ENCODE data around the gene TTLL11.

Gene TTLL11

DNA sequence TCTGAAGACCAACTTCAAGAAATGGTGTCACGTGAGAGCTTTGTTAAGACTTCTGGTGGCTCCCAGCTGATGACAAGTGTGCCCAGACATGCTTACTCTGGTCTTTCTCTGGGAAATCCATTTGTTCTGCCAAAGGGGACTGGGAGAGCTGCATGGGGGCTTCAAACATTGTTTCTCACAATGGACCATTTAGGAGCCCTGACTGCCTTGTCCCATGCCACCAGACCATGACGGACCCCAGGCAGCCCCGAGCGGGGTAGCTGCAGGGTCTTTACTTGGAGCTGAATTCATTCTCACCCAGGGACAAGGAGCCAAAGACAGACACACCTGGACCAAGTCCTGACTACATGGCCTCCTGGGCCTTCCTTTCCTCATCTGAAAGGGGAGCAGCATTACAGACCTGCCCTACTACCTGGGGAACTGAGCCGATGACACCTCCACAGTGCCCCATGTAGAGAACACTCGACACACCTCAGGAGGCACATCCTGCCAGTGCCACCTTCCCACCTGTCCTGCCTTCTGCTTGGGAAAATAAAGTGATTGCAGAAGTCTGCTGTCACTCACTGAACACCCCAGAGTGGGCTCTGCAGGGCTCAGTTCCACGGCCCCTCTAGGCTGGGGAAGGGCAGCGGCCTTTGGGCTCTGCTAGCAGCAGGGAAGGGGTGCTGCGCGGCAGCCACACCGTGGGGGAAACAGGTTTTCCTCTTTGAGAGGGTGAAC, 272.7 kb downstream of the TTLL11 start:
- no peak for ATAC-seq
- TF ChIP-seq, protein P1, sequence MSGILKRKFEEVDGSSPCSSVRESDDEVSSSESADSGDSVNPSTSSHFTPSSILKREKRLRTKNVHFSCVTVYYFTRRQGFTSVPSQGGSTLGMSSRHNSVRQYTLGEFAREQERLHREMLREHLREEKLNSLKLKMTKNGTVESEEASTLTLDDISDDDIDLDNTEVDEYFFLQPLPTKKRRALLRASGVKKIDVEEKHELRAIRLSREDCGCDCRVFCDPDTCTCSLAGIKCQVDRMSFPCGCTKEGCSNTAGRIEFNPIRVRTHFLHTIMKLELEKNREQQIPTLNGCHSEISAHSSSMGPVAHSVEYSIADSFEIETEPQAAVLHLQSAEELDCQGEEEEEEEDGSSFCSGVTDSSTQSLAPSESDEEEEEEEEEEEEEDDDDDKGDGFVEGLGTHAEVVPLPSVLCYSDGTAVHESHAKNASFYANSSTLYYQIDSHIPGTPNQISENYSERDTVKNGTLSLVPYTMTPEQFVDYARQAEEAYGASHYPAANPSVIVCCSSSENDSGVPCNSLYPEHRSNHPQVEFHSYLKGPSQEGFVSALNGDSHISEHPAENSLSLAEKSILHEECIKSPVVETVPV (CRISPR knock-in tag; IDR thresholded peaks at IDR 0.05), result no peak
- TF ChIP-seq ZNF70 (CRISPR knock-in tag; IDR thresholded peaks at IDR 0.05), result no peak
- TF ChIP-seq PPARA (CRISPR knock-in tag; IDR thresholded peaks at IDR 0.05; ENCODE audit: borderline replicate concordance), result no peak
- TF ChIP-seq ISL1 (CRISPR knock-in tag; IDR thresholded peaks at IDR 0.05), result no peak

DNA sequence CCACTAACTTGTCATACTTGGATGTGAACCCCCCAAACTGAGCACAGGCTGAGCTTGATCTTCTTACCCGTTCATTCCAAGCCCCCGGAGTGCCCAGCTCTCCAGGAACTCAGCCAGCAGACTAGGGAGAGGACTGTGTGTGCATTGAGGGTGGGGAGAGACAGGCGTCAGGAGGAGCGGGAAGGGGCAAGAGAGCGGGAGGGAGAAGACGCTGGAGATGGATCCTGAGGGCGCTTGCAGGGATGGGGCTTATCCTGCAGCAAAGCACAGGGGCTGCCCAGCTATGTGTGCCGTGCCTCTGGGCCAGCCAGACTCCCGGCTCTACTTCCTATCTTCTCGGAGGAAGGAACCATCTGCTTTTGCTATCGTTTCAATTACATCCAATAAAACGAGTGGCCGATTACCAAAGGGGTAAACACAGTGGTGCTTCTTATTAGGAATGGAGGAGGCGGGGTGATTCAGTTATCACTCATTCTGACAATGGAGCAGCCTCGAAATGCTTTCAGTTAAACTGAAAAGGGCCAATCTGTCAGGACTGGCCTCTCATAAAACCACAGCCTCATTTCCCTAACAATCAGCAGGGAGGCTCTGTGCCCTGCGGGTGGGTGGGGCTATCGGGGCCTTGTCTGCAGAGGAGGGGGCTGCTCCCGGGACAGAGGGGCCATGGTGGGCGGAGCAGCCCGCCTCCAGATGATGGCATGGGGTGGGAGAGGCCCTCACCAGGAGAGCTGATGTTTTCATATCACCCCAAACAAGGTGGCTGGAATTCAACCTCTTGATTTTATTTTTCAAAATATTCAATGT, 273.5 kb downstream of the TTLL11 start:
- TF ChIP-seq SNAI2 (CRISPR knock-in tag; IDR thresholded peaks at IDR 0.05) (no peak), ZFP30 (CRISPR knock-in tag; IDR thresholded peaks at IDR 0.05) (no peak), OSR1 (CRISPR knock-in tag; IDR thresholded peaks at IDR 0.05) (no peak), ZNF565 (CRISPR knock-in tag; conservative IDR thresholded peaks at IDR 0.05; ENCODE audit: low read depth) (no peak), ZNF8 (CRISPR knock-in tag; IDR thresholded peaks at IDR 0.05) (no peak), BACH2 (CRISPR knock-in tag; IDR thresholded peaks at IDR 0.05; ENCODE audit: borderline replicate concordance) (no peak), PPARA (CRISPR knock-in tag; IDR thresholded peaks at IDR 0.05; ENCODE audit: borderline replicate concordance) (no peak), ZNF70 (CRISPR knock-in tag; IDR thresholded peaks at IDR 0.05) (no peak), ISL1 (CRISPR knock-in tag; IDR thresholded peaks at IDR 0.05) (no peak), TCF4 (CRISPR knock-in tag; IDR thresholded peaks at IDR 0.05; ENCODE audit: borderline replicate concordance) (peak; percentile 36; the same call in 1 of the 2 replicates), ESRRG (CRISPR knock-in tag; IDR thresholded peaks at IDR 0.05) (no peak)
- TF ChIP-seq, protein P2, sequence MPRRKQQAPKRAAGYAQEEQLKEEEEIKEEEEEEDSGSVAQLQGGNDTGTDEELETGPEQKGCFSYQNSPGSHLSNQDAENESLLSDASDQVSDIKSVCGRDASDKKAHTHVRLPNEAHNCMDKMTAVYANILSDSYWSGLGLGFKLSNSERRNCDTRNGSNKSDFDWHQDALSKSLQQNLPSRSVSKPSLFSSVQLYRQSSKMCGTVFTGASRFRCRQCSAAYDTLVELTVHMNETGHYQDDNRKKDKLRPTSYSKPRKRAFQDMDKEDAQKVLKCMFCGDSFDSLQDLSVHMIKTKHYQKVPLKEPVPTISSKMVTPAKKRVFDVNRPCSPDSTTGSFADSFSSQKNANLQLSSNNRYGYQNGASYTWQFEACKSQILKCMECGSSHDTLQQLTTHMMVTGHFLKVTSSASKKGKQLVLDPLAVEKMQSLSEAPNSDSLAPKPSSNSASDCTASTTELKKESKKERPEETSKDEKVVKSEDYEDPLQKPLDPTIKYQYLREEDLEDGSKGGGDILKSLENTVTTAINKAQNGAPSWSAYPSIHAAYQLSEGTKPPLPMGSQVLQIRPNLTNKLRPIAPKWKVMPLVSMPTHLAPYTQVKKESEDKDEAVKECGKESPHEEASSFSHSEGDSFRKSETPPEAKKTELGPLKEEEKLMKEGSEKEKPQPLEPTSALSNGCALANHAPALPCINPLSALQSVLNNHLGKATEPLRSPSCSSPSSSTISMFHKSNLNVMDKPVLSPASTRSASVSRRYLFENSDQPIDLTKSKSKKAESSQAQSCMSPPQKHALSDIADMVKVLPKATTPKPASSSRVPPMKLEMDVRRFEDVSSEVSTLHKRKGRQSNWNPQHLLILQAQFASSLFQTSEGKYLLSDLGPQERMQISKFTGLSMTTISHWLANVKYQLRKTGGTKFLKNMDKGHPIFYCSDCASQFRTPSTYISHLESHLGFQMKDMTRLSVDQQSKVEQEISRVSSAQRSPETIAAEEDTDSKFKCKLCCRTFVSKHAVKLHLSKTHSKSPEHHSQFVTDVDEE (CRISPR knock-in tag; IDR thresholded peaks at IDR 0.05), result peak; percentile 67; the same call in 1 of the 2 replicates
- TF ChIP-seq, protein P3, sequence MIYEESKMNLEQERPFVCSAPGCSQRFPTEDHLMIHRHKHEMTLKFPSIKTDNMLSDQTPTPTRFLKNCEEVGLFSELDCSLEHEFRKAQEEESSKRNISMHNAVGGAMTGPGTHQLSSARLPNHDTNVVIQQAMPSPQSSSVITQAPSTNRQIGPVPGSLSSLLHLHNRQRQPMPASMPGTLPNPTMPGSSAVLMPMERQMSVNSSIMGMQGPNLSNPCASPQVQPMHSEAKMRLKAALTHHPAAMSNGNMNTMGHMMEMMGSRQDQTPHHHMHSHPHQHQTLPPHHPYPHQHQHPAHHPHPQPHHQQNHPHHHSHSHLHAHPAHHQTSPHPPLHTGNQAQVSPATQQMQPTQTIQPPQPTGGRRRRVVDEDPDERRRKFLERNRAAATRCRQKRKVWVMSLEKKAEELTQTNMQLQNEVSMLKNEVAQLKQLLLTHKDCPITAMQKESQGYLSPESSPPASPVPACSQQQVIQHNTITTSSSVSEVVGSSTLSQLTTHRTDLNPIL (CRISPR knock-in tag; IDR thresholded peaks at IDR 0.05; ENCODE audit: low read depth), result no peak
- peak; percentile 48 for ATAC-seq

DNA sequence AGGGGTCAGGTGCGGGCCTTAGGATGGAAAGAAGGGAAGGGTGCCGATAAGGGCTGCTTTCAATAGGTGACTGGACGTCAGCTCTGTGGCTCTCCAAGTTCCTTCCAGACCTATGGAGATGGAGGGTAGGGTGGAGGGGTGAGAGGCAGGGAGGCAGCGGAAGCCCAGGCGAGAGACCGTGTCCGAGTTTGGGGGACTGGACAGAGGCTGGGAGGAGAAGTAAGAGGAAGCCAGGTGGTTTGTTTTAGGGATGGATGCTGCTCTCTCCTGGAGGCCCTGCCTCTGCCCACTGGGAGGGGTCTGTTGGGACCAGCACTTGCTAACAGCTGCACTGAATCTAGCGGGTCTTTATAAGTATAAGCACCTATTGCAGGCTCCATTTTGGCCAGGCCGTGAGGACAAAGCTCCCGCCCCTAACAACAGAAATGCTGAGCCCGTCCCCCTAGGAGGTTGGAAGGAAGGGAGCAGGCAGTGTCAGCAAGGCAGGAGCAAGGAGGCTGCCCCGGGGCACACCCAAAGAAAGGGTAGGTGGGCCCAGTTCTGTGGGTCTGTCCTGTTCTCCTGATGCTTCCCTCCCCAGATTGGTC, 274.2 kb downstream of the TTLL11 start:
- no peak; the same call in 1 of the 3 replicates for ATAC-seq
- TF ChIP-seq ZNF565 (CRISPR knock-in tag; conservative IDR thresholded peaks at IDR 0.05; ENCODE audit: low read depth), result no peak
- TF ChIP-seq, protein P4, sequence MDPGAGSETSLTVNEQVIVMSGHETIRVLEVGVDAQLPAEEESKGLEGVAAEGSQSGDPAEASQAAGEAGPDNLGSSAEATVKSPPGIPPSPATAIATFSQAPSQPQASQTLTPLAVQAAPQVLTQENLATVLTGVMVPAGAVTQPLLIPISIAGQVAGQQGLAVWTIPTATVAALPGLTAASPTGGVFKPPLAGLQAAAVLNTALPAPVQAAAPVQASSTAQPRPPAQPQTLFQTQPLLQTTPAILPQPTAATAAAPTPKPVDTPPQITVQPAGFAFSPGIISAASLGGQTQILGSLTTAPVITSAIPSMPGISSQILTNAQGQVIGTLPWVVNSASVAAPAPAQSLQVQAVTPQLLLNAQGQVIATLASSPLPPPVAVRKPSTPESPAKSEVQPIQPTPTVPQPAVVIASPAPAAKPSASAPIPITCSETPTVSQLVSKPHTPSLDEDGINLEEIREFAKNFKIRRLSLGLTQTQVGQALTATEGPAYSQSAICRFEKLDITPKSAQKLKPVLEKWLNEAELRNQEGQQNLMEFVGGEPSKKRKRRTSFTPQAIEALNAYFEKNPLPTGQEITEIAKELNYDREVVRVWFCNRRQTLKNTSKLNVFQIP (CRISPR knock-in tag; IDR thresholded peaks at IDR 0.05; ENCODE audit: borderline replicate concordance, low read depth), result no peak
- TF ChIP-seq ESRRG (CRISPR knock-in tag; IDR thresholded peaks at IDR 0.05), result no peak
- TF ChIP-seq, protein P2 (CRISPR knock-in tag; IDR thresholded peaks at IDR 0.05), result no peak
- TF ChIP-seq ARNTL (CRISPR knock-in tag; IDR thresholded peaks at IDR 0.05; ENCODE audit: borderline replicate concordance, low read depth), result no peak
- TF ChIP-seq SNAI2 (CRISPR knock-in tag; IDR thresholded peaks at IDR 0.05), result no peak
- TF ChIP-seq BACH2 (CRISPR knock-in tag; IDR thresholded peaks at IDR 0.05; ENCODE audit: borderline replicate concordance), result no peak
- TF ChIP-seq, protein P3 (CRISPR knock-in tag; IDR thresholded peaks at IDR 0.05; ENCODE audit: low read depth), result no peak
- no peak for TF ChIP-seq RARB (CRISPR knock-in tag; IDR thresholded peaks at IDR 0.05)
- TF ChIP-seq TOX (CRISPR knock-in tag; IDR thresholded peaks at IDR 0.05; ENCODE audit: borderline replicate concordance), result no peak
- no peak for TF ChIP-seq ZNF70 (CRISPR knock-in tag; IDR thresholded peaks at IDR 0.05)
- TF ChIP-seq, protein P1 (CRISPR knock-in tag; IDR thresholded peaks at IDR 0.05), result no peak

All from SK-N-SH treated with all-trans-retinoic acid at 6 μM for 48 hours (cell line).